ENCODE measurements around the gene COL15A1.
"Not testable (repeated sequence)": the region's sequence is repeated elsewhere in the genome, so short reads cannot be mapped to it uniquely, and the experiment has no call there.

The COL15A1 gene

GRCh38 chr9:98911042-98911441 lies 32.7 kb upstream of the COL15A1 start:
- Mint-ChIP-seq H3K27me3 (ENCODE audit: low read depth, poor library complexity) (peaks cover 2% of the 10 kb centered on the region), H3K9me3 (no peaks in the 10 kb centered on the region), H3K4me1 (peaks cover 8% of the 10 kb centered on the region), H3K4me3 (no peak overlapping the region), H3K27ac (no peak overlapping the region), H3K36me3 (ENCODE audit: low read depth) (no peaks in the 10 kb centered on the region)
- no peak for TF ChIP-seq CTCF (IDR thresholded peaks at IDR 0.05)
- DNase-seq = no peak

- H3K36me3 Mint-ChIP-seq (ENCODE audit: low read depth); H3K27me3 Mint-ChIP-seq (ENCODE audit: low read depth, poor library complexity); H3K9me3 Mint-ChIP-seq; H3K4me3 Mint-ChIP-seq; H3K27ac Mint-ChIP-seq; DNase-seq: not testable (repeated sequence)
- peaks cover 14% of the 10 kb centered on the region for H3K4me1 Mint-ChIP-seq
Measured at GRCh38 chr9:98911738-98912137, 32.0 kb upstream of the COL15A1 start.

- Mint-ChIP-seq H3K27ac (no peak overlapping the region), H3K27me3 (ENCODE audit: low read depth, poor library complexity) (peaks cover 2% of the 10 kb centered on the region), H3K4me1 (peaks cover 21% of the 10 kb centered on the region), H3K36me3 (ENCODE audit: low read depth) (no peaks in the 10 kb centered on the region), H3K9me3 (no peaks in the 10 kb centered on the region), H3K4me3 (no peak overlapping the region)
- TF ChIP-seq CTCF (IDR thresholded peaks at IDR 0.05) = no peak
- DNase-seq = no peak
Measured at GRCh38 chr9:98912450-98912849, 31.3 kb upstream of the COL15A1 start.

GRCh38 chr9:98913044-98913443 lies 30.7 kb upstream of the COL15A1 start:
- no peak overlapping the region for H3K4me3 Mint-ChIP-seq
- no peak for DNase-seq
- H3K27me3 Mint-ChIP-seq (ENCODE audit: low read depth, poor library complexity) = peaks cover 2% of the 10 kb centered on the region
- no peak overlapping the region for H3K27ac Mint-ChIP-seq
- no peaks in the 10 kb centered on the region for H3K9me3 Mint-ChIP-seq
- no peak for TF ChIP-seq CTCF (IDR thresholded peaks at IDR 0.05)
- no peaks in the 10 kb centered on the region for H3K36me3 Mint-ChIP-seq (ENCODE audit: low read depth)
- peaks cover 27% of the 10 kb centered on the region for H3K4me1 Mint-ChIP-seq

GRCh38 chr9:98913705-98914104 lies 30.0 kb upstream of the COL15A1 start:
- Mint-ChIP-seq H3K9me3 (no peaks in the 10 kb centered on the region), H3K4me1 (peaks cover 29% of the 10 kb centered on the region), H3K27me3 (ENCODE audit: low read depth, poor library complexity) (peaks cover 2% of the 10 kb centered on the region), H3K4me3 (no peak overlapping the region), H3K36me3 (ENCODE audit: low read depth) (no peaks in the 10 kb centered on the region), H3K27ac (no peak overlapping the region)
- no peak for TF ChIP-seq CTCF (IDR thresholded peaks at IDR 0.05)
- DNase-seq = no peak

- no peak for DNase-seq
- peaks cover 29% of the 10 kb centered on the region for H3K4me1 Mint-ChIP-seq
- peaks cover 2% of the 10 kb centered on the region for H3K27me3 Mint-ChIP-seq (ENCODE audit: low read depth, poor library complexity)
Measured at GRCh38 chr9:98915599-98915998, 28.1 kb upstream of the COL15A1 start.

More at GRCh38 chr9:98915599-98915998, 28.1 kb upstream of the COL15A1 start:
- TF ChIP-seq CTCF (IDR thresholded peaks at IDR 0.05) = no peak
- Mint-ChIP-seq H3K36me3 (ENCODE audit: low read depth) (no peaks in the 10 kb centered on the region), H3K27ac (no peak overlapping the region), H3K4me3 (no peak overlapping the region), H3K9me3 (no peaks in the 10 kb centered on the region)
